Measurements from ENCODE around the gene TRIM29. TPM values are rescaled to one million over a fixed set of nuclear protein-coding genes. Genes with fewer than 3 reads are reported as not detected.
"Not testable (repeated sequence)": the region's sequence is repeated elsewhere in the genome, so short reads cannot be mapped to it uniquely, and the experiment has no call there.

Gene TRIM29
- not detected for polyA plus RNA-seq

- Mint-ChIP-seq H3K27me3 (ENCODE audit: low read depth in 3 of 3) (peaks cover 2 to 11% (median 11%) of the 10 kb centered on the region in 3 donors), H3K4me1 (no peaks in the 10 kb centered on the region), H3K27ac (no peak within 1 kb of the TSS), H3K9me3 (no peaks in the 10 kb centered on the region), H3K4me3 (no peak within 1 kb of the TSS), H3K36me3 (no peaks in the 10 kb centered on the region)
- no peak for DNase-seq
Measured at GRCh38 chr11:120137611-120138521, at the start of gene TRIM29. Gene TRIM29, minus strand, starts transcription at chr11:120138113. Its CDS starts 82 bp downstream, at chr11:120138031.

DNA sequence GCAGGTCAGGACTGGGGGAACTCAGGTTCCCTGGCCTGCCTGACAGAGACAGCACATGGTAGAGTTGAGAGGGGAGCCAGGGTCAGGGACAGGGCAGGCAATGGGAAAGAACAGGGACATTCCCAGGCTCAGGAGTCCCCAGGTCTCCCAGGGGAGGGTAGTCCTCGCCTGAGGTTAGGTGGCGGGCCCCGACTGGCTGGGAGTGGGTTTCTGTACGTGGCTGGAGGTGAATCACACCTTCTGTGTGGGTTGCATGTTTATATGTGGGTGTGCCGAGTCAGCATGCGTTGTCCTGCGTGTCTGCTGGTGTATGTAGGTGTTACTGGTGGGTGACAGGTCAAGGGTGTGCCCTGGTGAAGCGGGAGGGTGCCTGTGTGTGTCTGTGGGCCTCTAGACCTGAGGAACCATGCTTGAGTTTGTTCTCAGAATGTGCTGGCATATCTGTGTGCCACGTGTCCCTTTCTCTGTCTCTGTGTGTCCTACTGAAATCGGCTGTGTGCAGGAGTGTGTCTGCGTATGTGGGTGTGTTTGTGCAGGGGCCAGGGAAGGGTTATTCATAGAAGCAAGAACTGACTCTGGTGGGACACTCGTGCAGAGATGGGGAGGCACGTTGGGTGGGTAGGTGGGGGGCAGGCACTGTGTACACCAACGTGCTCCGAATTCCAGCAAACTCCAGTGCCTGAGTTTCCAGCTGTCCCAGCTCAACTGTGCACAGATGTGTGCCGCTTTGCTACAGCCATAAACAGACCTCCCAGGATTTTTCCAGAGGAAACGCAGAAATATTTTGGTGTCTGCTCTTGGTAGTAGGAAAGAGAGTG lies 49.1 kb upstream of the TRIM29 start:
- Mint-ChIP-seq H3K4me1 (no peaks in the 10 kb centered on the region), H3K4me3 (no peak overlapping the region), H3K27ac (no peak overlapping the region), H3K27me3 (ENCODE audit: low read depth in 3 of 3) (peaks cover 2 to 9% (median 3%) of the 10 kb centered on the region in 3 donors), H3K9me3 (no peaks in the 10 kb centered on the region), H3K36me3 (no peaks in the 10 kb centered on the region)
- DNase-seq, result no peak

DNA sequence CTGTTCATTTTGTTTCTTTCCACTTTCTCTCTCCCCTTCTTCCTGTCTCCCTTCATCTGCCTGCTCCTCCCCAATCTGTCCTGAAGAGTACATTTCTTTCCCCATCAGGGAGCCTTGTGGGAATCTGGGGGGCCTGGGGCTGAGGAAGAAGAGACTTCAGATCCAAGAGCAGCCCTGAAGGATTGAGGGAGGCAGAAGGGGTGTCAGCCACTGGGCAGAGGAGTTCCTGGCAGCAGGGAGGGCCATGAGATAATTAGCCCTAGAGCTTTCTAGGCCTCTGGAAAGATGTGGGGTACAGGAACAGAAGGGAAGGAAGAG lies 48.5 kb upstream of the TRIM29 start:
- no peak overlapping the region for H3K27ac Mint-ChIP-seq
- DNase-seq, result no peak
- H3K36me3 Mint-ChIP-seq, result no peaks in the 10 kb centered on the region
- no peaks in the 10 kb centered on the region for H3K9me3 Mint-ChIP-seq
- no peak overlapping the region for H3K4me3 Mint-ChIP-seq
- H3K27me3 Mint-ChIP-seq (ENCODE audit: low read depth in 3 of 3), result peaks cover 2 to 9% (median 3%) of the 10 kb centered on the region in 3 donors
- no peaks in the 10 kb centered on the region for H3K4me1 Mint-ChIP-seq

DNA sequence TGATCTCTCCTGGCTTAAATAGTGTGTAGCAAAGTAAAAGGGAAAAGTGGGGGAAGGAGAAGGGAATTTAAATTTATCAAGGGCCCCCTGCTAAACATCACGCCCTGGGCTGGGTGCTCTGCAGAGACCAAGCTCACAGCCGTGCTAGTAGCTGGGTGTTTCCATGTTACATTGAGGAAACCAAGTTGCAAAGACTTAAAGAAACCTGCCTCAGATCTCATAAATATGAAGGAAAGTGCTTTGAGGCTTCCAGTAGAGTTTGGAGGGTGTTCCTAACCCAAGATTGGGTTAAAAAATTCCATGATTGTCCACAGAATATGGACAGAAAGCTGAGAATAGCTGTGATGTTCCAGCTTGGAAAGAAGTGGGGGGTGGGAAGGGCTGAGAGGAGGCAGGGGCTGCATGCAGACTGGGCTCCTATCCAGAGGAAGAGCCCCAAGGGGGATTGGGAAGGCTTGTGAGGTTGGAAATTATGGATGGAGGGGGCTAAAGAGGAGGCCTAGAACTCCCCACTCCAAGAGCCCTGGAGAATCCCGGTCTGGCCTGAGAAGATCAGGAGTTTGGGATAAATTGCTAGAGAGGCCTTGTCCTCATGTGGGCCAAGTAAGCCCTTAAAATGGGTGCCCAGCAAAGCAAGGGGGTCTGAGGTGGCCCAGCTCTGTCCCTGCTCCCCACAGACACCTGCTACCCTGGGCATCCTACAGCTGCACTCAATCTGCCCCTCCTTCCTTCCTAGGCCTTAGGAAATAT lies 48.0 kb upstream of the TRIM29 start:
- H3K9me3 Mint-ChIP-seq, result no peaks in the 10 kb centered on the region
- H3K27ac Mint-ChIP-seq, result no peak overlapping the region
- no peak overlapping the region for H3K4me3 Mint-ChIP-seq
- H3K4me1 Mint-ChIP-seq, result no peaks in the 10 kb centered on the region
- peaks cover 3 to 13% (median 3%) of the 10 kb centered on the region in 3 donors for H3K27me3 Mint-ChIP-seq (ENCODE audit: low read depth in 3 of 3)
- no peaks in the 10 kb centered on the region for H3K36me3 Mint-ChIP-seq
- no peak for DNase-seq

DNA sequence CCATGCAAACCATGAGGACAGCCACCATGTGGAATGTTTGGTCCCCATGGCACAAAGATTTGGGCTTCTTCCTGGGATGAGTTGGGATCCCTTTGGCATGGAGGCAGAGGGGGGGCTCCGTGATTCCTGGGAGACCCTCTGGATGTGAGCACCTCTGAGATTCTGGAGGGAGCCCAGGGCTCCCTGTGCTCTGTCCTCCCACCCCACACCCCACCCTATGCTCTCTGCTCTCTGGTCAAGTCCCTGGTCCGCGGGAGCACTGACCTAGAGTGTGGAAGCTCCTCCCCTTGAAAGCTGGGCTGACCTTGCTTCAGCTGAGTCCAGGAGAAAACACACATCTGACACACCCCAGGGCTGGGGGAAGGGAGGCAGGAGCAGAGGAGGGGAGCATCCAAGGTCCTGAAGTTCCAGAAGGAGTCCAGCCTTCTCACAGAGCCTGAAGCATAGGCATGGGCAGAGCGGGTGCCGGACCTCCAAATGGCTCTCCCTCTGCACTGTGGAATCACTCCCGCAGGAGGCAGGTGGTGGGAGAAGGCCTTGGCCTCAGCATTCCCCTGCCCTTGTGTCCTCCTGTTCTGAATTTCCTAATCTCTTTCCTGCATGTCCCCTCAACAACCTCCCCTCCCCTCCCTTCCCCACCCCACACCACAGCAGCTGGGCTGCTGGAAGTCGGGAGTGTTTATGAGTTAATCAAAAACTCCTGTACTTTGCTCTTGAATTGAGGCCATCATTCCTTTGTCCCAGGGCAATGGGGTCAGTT lies 47.2 kb upstream of the TRIM29 start:
- Mint-ChIP-seq H3K4me1 (no peaks in the 10 kb centered on the region), H3K9me3 (no peaks in the 10 kb centered on the region), H3K27me3 (ENCODE audit: low read depth in 3 of 3) (peaks cover 3 to 13% (median 3%) of the 10 kb centered on the region in 3 donors), H3K4me3 (no peak overlapping the region), H3K27ac (no peak overlapping the region), H3K36me3 (no peaks in the 10 kb centered on the region)
- DNase-seq, result no peak

- no peaks in the 10 kb centered on the region for H3K36me3 Mint-ChIP-seq
- H3K4me3 Mint-ChIP-seq, result no peak overlapping the region
- no peak for DNase-seq
- no peaks in the 10 kb centered on the region for H3K9me3 Mint-ChIP-seq
- peaks cover 3 to 13% (median 3%) of the 10 kb centered on the region in 3 donors for H3K27me3 Mint-ChIP-seq (ENCODE audit: low read depth in 3 of 3)
- no peak overlapping the region for H3K27ac Mint-ChIP-seq
- no peaks in the 10 kb centered on the region for H3K4me1 Mint-ChIP-seq
Measured at GRCh38 chr11:120184371-120184945, 46.5 kb upstream of the TRIM29 start.

- no peak overlapping the region for H3K4me3 Mint-ChIP-seq
- H3K27ac Mint-ChIP-seq, result no peak overlapping the region
- no peaks in the 10 kb centered on the region for H3K36me3 Mint-ChIP-seq
- no peaks in the 10 kb centered on the region for H3K9me3 Mint-ChIP-seq
- DNase-seq, result no peak
- H3K27me3 Mint-ChIP-seq (ENCODE audit: low read depth in 3 of 3), result peaks cover 3 to 13% (median 7%) of the 10 kb centered on the region in 3 donors
- H3K4me1 Mint-ChIP-seq, result no peaks in the 10 kb centered on the region
Measured at GRCh38 chr11:120183701-120184141, 45.8 kb upstream of the TRIM29 start.

DNA sequence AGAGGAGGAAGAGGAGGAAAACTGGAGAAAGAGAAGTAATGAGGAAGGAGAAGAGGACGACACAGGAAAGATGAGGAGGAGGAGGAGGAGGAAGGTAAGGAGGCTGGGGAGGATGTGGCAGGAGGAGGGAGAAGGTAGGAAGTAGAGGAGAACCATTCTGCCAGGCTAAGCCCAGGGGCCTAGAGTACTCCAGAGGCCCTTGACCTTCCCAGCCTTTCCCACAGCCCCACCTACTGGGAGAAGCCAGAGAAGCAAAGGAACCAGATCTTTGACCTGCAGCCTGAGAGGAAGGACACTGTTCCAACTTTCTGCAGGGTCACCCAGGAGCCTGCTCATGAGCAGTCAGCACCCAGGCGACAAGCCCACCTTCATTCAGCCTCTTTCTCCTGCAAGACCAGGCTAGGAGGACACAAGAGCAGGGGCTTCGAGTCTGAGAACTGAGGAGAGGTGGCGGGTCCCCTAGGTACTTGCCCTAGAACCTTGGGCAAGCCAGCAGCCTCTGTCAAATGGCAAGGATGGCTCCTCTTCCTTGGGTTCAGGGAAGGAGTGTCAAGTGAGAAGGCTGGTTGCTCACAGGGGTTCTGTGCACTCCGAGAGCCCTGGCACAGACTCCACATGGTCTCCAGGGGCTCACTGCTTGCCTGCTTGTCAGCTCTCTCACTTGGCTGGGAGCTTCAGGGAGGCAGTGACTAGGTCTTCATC lies 45.0 kb upstream of the TRIM29 start:
- Mint-ChIP-seq H3K4me3 (no peak overlapping the region), H3K9me3 (no peaks in the 10 kb centered on the region), H3K27ac (no peak overlapping the region), H3K27me3 (ENCODE audit: low read depth in 3 of 3) (peaks cover 3 to 13% (median 7%) of the 10 kb centered on the region in 3 donors), H3K4me1 (no peaks in the 10 kb centered on the region), H3K36me3 (no peaks in the 10 kb centered on the region)
- DNase-seq, result no peak

DNA sequence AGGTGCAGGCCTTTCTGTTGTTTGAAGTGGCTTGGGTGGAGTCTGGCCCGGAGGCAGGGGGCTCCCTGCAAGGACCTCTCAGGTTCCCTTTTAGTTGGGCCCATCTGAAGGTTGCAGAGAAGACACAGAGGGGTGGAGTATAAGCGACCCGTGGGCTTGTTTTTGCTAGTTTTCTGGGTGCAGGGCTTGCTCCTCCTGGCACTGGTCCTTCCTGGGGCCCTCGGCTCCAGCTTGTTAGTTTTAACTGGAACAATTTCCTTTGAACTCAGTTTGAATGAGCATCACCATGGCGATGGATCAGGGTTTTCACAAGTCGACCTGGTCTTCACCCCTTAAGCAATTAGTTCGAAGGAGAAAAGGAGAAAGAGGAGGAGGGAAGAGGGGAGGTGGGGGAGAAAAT lies 44.5 kb upstream of the TRIM29 start:
- Mint-ChIP-seq H3K36me3 (no peaks in the 10 kb centered on the region), H3K27me3 (ENCODE audit: low read depth in 3 of 3) (peaks cover 3 to 13% (median 7%) of the 10 kb centered on the region in 3 donors), H3K9me3 (no peaks in the 10 kb centered on the region), H3K27ac (no peak overlapping the region), H3K4me3 (no peak overlapping the region), H3K4me1 (no peaks in the 10 kb centered on the region)
- DNase-seq, result no peak

- DNase-seq, result no peak
- H3K27ac Mint-ChIP-seq, result no peak overlapping the region
- no peaks in the 10 kb centered on the region for H3K4me1 Mint-ChIP-seq
- no peak overlapping the region for H3K4me3 Mint-ChIP-seq
- H3K36me3 Mint-ChIP-seq, result no peaks in the 10 kb centered on the region
- H3K27me3 Mint-ChIP-seq (ENCODE audit: low read depth in 3 of 3), result peaks cover 1 to 7% (median 6%) of the 10 kb centered on the region in 3 donors
- no peaks in the 10 kb centered on the region for H3K9me3 Mint-ChIP-seq
Measured at GRCh38 chr11:120181376-120181975, 43.6 kb upstream of the TRIM29 start.

GRCh38 chr11:120180551-120181232 lies 42.8 kb upstream of the TRIM29 start:
- Mint-ChIP-seq H3K27me3 (ENCODE audit: low read depth in 3 of 3) (peaks cover 1 to 7% (median 4%) of the 10 kb centered on the region in 3 donors), H3K4me1 (no peaks in the 10 kb centered on the region), H3K4me3 (no peak overlapping the region), H3K27ac (no peak overlapping the region), H3K9me3 (no peaks in the 10 kb centered on the region), H3K36me3 (no peaks in the 10 kb centered on the region)
- no peak for DNase-seq

- H3K4me3 Mint-ChIP-seq; H3K4me1 Mint-ChIP-seq; H3K27ac Mint-ChIP-seq; DNase-seq; H3K36me3 Mint-ChIP-seq; H3K27me3 Mint-ChIP-seq (ENCODE audit: low read depth in 3 of 3); H3K9me3 Mint-ChIP-seq: not testable (repeated sequence)
Measured at GRCh38 chr11:120180063-120180462, 42.1 kb upstream of the TRIM29 start.
